HepG2 (cell line): Measurements from ENCODE around the gene CDK3. TPM values are rescaled to one million over a fixed set of nuclear protein-coding genes. Genes with fewer than 3 reads are reported as not detected.
A peak's percentile ranks its signal among the peaks of the same experiment; 100 is the strongest.

Source experiments
- BRF2 ChIP-seq: sonication (generic); formaldehyde crosslinking; IDR thresholded peaks from 2 replicates; pipeline ENCODE4 v1.8.1; 2022; ENCODE audit warnings: mild to moderate bottlenecking, missing genetic modification reagents
- HIVEP1 ChIP-seq: sonication (generic); formaldehyde crosslinking; IDR thresholded peaks from 2 replicates; pipeline ENCODE4 v1.4.0; 2020; ENCODE audit warnings: mild to moderate bottlenecking, missing genetic modification reagents
- MATR3 ChIP-seq: sonication (generic); formaldehyde crosslinking; IDR thresholded peaks from 2 replicates; pipeline ENCODE4 v1.4.0; 2020; ENCODE audit warnings: missing genetic modification reagents
- MED8 ChIP-seq: sonication (generic); formaldehyde crosslinking; IDR thresholded peaks from 2 replicates; pipeline ENCODE4 v1.8.1; 2023; ENCODE audit warnings: mild to moderate bottlenecking, missing genetic modification reagents; ENCODE audit not compliant: insufficient replicate concordance
- NCOA5 ChIP-seq: sonication (generic); formaldehyde crosslinking; IDR thresholded peaks from 2 replicates; pipeline ENCODE4 v1.4.0; 2020; ENCODE audit warnings: missing genetic modification reagents
- NFYB ChIP-seq: sonication (generic); formaldehyde crosslinking; IDR thresholded peaks from 2 replicates; pipeline ENCODE4 v1.4.0; 2020; ENCODE audit warnings: missing genetic modification reagents
- POLR2AphosphoS2 ChIP-seq: IDR thresholded peaks from 2 replicates; pipeline ENCODE4 v1.6.1; 2011; ENCODE audit warnings: low read depth, low read length, improper control_type of control experiment
- POLR2AphosphoS5 ChIP-seq: IDR thresholded peaks from 2 replicates; pipeline ENCODE4 v1.6.1; 2012; ENCODE audit warnings: low read depth, low read length
- REST ChIP-seq, 2 experiments: IDR thresholded peaks; 2 replicates each; pipeline ENCODE4 v1.6.1; 2011 to 2012; ENCODE audit warnings: low read length in 2 of 2, borderline replicate concordance in 1 of 2, low read depth in 1 of 2, mild to moderate bottlenecking in 1 of 2, moderate library complexity in 1 of 2
- REXO4 ChIP-seq: sonication (generic); formaldehyde crosslinking; IDR thresholded peaks from 2 replicates; pipeline ENCODE4 v1.8.0; 2022; ENCODE audit warnings: missing genetic modification reagents, mild to moderate bottlenecking, borderline replicate concordance
- RORA ChIP-seq: sonication (generic); formaldehyde crosslinking; IDR thresholded peaks from 2 replicates; pipeline ENCODE4 v1.5.0; 2020; ENCODE audit warnings: mild to moderate bottlenecking, missing genetic modification reagents, moderate library complexity
- SALL1 ChIP-seq: sonication (generic); formaldehyde crosslinking; IDR thresholded peaks from 2 replicates; pipeline ENCODE4 v1.8.0; 2022; ENCODE audit warnings: mild to moderate bottlenecking, missing genetic modification reagents
- SETDB1 ChIP-seq: sonication (generic); formaldehyde crosslinking; IDR thresholded peaks from 2 replicates; pipeline ENCODE4 v1.5.1; 2020; ENCODE audit warnings: missing genetic modification reagents, mild to moderate bottlenecking, borderline replicate concordance
- SIX4 ChIP-seq: sonication (generic); formaldehyde crosslinking; IDR thresholded peaks from 2 replicates; pipeline ENCODE4 v1.4.0; 2020; ENCODE audit warnings: missing genetic modification reagents
- TRAFD1 ChIP-seq: sonication (generic); formaldehyde crosslinking; IDR thresholded peaks from 2 replicates; pipeline ENCODE4 v1.5.1; 2020; ENCODE audit warnings: missing genetic modification reagents, mild to moderate bottlenecking, borderline replicate concordance
- TSC22D2 ChIP-seq: sonication (generic); formaldehyde crosslinking; IDR thresholded peaks from 2 replicates; pipeline ENCODE4 v1.5.1; 2020; ENCODE audit warnings: missing genetic modification reagents, mild to moderate bottlenecking, borderline replicate concordance
- YEATS4 ChIP-seq: sonication (generic); formaldehyde crosslinking; IDR thresholded peaks from 2 replicates; pipeline ENCODE4 v1.4.0; 2020; ENCODE audit warnings: missing genetic modification reagents, borderline replicate concordance
- ZBTB37 ChIP-seq: sonication (generic); formaldehyde crosslinking; IDR thresholded peaks from 2 replicates; pipeline ENCODE4 v1.4.0; 2020; ENCODE audit warnings: mild to moderate bottlenecking, missing genetic modification reagents
- ZNF101 ChIP-seq: sonication (generic); formaldehyde crosslinking; IDR thresholded peaks from 2 replicates; pipeline ENCODE4 v1.4.0; 2020; ENCODE audit warnings: mild to moderate bottlenecking, low read depth, missing genetic modification reagents, borderline replicate concordance
- ZNF451 ChIP-seq: sonication (generic); formaldehyde crosslinking; IDR thresholded peaks from 2 replicates; pipeline ENCODE4 v1.5.0; 2020; ENCODE audit warnings: mild to moderate bottlenecking, missing genetic modification reagents
- ZNF607 ChIP-seq: sonication (generic); formaldehyde crosslinking; IDR thresholded peaks from 2 replicates; pipeline ENCODE4 v1.5.1; 2020; ENCODE audit warnings: missing genetic modification reagents, mild to moderate bottlenecking, borderline replicate concordance
- polyA plus RNA-seq, 8 experiments: library from polyadenylated mRNA; depleted of rRNA in 3 of 8; stranded (reverse) in 7 of 8; unstranded in 1 of 8; fragments of >200 nt; fragmentation: Illumina TruSeq in 4 of 8; extraction: Trizol in 4 of 8; gene quantifications; 2 replicates each; pipeline versions ENCODE4 v1.2.1 to v1.2.3, GENCODE V29; 2011 to 2016; ENCODE audit warnings: low read depth in 4 of 8, missing spikeins in 1 of 8, mixed read lengths in 1 of 8; ENCODE audit not compliant: insufficient read depth in 1 of 8
- total RNA-seq, 5 experiments: library from RNA; depleted of rRNA; stranded (reverse); fragments of >200 nt; fragmentation: Illumina TruSeq; extraction: Trizol; gene quantifications; 2 replicates each; pipeline ENCODE4 v1.2.3, GENCODE V29; 2016; ENCODE audit warnings: low read depth in 1 of 5

The CDK3 gene
- total and polyA plus RNA-seq, 2 of the 13 experiments (the other 11 are each of a cell fraction or from before 2014, with no cell fraction given) = 5.8 to 11.4 TPM

GRCh38 chr17:76014100-76014924 lies 13.7 kb downstream of the CDK3 start (continued):
- peak; percentile 27; the same call in 1 of the 2 replicates for TF ChIP-seq HIVEP1 (CRISPR knock-in tag)
- TF ChIP-seq TRAFD1 (CRISPR knock-in tag) = no peak
- no peak for TF ChIP-seq SETDB1
- no peak for TF ChIP-seq TSC22D2 (CRISPR knock-in tag)
- TF ChIP-seq NFYB (CRISPR knock-in tag) = no peak
- TF ChIP-seq REST (IDR thresholded peaks at IDR 0.05; ENCODE audit: borderline replicate concordance in 1 of 2, low read depth in 1 of 2, low read length in 2 of 2) = no peak
- TF ChIP-seq BRF2 (CRISPR knock-in tag) = no peak
- no peak for TF ChIP-seq ZNF451 (CRISPR knock-in tag)
- TF ChIP-seq MED8 (CRISPR knock-in tag) = peak; percentile 37
- no peak for TF ChIP-seq POLR2AphosphoS5
- peak; percentile 68 for TF ChIP-seq SALL1 (CRISPR knock-in tag)
- no peak for TF ChIP-seq RORA (CRISPR knock-in tag)
- no peak for TF ChIP-seq ZBTB37 (CRISPR knock-in tag)
- TF ChIP-seq MATR3 (CRISPR knock-in tag) = no peak
- no peak for TF ChIP-seq ZNF101 (CRISPR knock-in tag)
- TF ChIP-seq SIX4 (CRISPR knock-in tag) = no peak
- TF ChIP-seq YEATS4 (CRISPR knock-in tag) = no peak
- TF ChIP-seq NCOA5 = no peak
- TF ChIP-seq REXO4 = no peak
- TF ChIP-seq POLR2AphosphoS2 = no peak
- 0 out of 2 replicates have a peak, but pooled peaks have one; percentile 18 for TF ChIP-seq ZNF607 (CRISPR knock-in tag)
